GM23248 (cell line): ENCODE data around the gene LAMP1. TPM values are rescaled to one million over a fixed set of nuclear protein-coding genes. Genes with fewer than 3 reads are reported as not detected.

ENCODE experiments used
- DNase-seq: peaks from one replicate; pipeline ENCODE4 v3.0.0-alpha.2; 2015
- H2AFZ ChIP-seq: fragments of 200-600 bp; sonication (generic); 2 replicates; pipeline ENCODE4 v1.6.1; 2016; ENCODE audit warnings: antibody characterized with exemption
- H3F3A ChIP-seq: fragments of 200-600 bp; sonication (generic); 2 replicates; pipeline ENCODE4 v1.6.1; 2016; ENCODE audit warnings: mild to moderate bottlenecking, antibody characterized with exemption, mixed run types; ENCODE audit not compliant: insufficient read depth
- H3K27ac ChIP-seq: fragments of 200-600 bp; sonication (generic); 2 replicates; pipeline ENCODE4 v1.5.1; 2016; ENCODE audit warnings: mild to moderate bottlenecking
- H3K27me3 ChIP-seq: fragments of 200-600 bp; sonication (generic); replicated peaks from 2 replicates; pipeline ENCODE4 v1.6.1; 2016; ENCODE audit warnings: mild to moderate bottlenecking; ENCODE audit not compliant: insufficient read depth
- H3K36me3 ChIP-seq: fragments of 200-600 bp; sonication (generic); 2 replicates; pipeline ENCODE4 v1.6.1; 2016; ENCODE audit warnings: low read depth, mild to moderate bottlenecking
- H3K4me1 ChIP-seq: fragments of 200-600 bp; sonication (generic); 2 replicates; pipeline ENCODE4 v1.6.1; 2016; ENCODE audit warnings: mild to moderate bottlenecking; ENCODE audit not compliant: insufficient read depth
- H3K4me2 ChIP-seq: fragments of 200-600 bp; sonication (generic); one replicate; pipeline ENCODE4 v1.6.1; 2016; ENCODE audit warnings: mild to moderate bottlenecking; ENCODE audit not compliant: unreplicated experiment
- H3K4me3 ChIP-seq: fragments of 200-600 bp; sonication (generic); 2 replicates; pipeline ENCODE4 v1.5.1; 2016; ENCODE audit warnings: mild to moderate bottlenecking
- H3K79me2 ChIP-seq: fragments of 200-600 bp; sonication (generic); 2 replicates; pipeline ENCODE4 v1.6.1; 2016; ENCODE audit warnings: mild to moderate bottlenecking; ENCODE audit not compliant: insufficient read depth
- H3K9ac ChIP-seq: fragments of 200-600 bp; sonication (generic); 2 replicates; pipeline ENCODE4 v1.6.1; 2016; ENCODE audit warnings: mild to moderate bottlenecking
- H3K9me2 ChIP-seq: fragments of 200-600 bp; sonication (generic); 2 replicates; pipeline ENCODE4 v1.6.1; 2016; ENCODE audit warnings: mixed run types, mild to moderate bottlenecking, moderate library complexity; ENCODE audit not compliant: insufficient read depth
- H3K9me3 ChIP-seq: fragments of 200-600 bp; sonication (generic); one replicate; pipeline ENCODE4 v1.6.1; 2017; ENCODE audit warnings: low read depth
- H4K20me1 ChIP-seq: fragments of 200-600 bp; sonication (generic); 2 replicates; pipeline ENCODE4 v1.6.0; 2016; ENCODE audit not compliant: insufficient read depth
- EZH2 ChIP-seq: fragments of 200-600 bp; sonication (generic); IDR thresholded peaks from 2 replicates; pipeline ENCODE4 v1.6.1; 2018; ENCODE audit warnings: antibody characterized with exemption, mild to moderate bottlenecking; ENCODE audit not compliant: insufficient read depth, poor library complexity, severe bottlenecking
- EZH2phosphoT487 ChIP-seq: fragments of 200-600 bp; sonication (generic); IDR thresholded peaks from 2 replicates; pipeline ENCODE4 v1.6.1; 2018; ENCODE audit warnings: antibody characterized with exemption, moderate library complexity, mild to moderate bottlenecking, low read depth; ENCODE audit not compliant: insufficient read depth
- WGBS, 2 experiments: methylation state at CpG; one replicate each; pipeline ENCODE4 v1.1.6; 2015 to 2017; ENCODE audit warnings: low lambda C conversion rate in 2 of 2, low coverage in 1 of 2; ENCODE audit errors: missing lambda C conversion rate in 2 of 2; 5-methylcytosine and 5-hydroxymethylcytosine counted together
- in situ Hi-C: fragments of 300-500 bp; cut with MboI; formaldehyde crosslinking; loops from 2 replicates; pipeline ENCODE4 v1.15.0; 2020
- polyA plus RNA-seq: library from polyadenylated mRNA; unstranded; fragments of >200 nt; fragmentation: Nextera tagmentation; extraction: Ambion mirVana; gene quantifications from 2 replicates; pipeline ENCODE4 v1.2.1, GENCODE V29; 2016
- total RNA-seq: library from RNA; depleted of rRNA; stranded (reverse); fragments of >200 nt; shearing (Covaris generic); gene quantifications from 2 replicates; pipeline ENCODE4 v1.2.3, GENCODE V29; 2014

Gene LAMP1
- total and polyA plus RNA-seq, 2 experiments from 2014 or later: 111 to 305 TPM

DNA sequence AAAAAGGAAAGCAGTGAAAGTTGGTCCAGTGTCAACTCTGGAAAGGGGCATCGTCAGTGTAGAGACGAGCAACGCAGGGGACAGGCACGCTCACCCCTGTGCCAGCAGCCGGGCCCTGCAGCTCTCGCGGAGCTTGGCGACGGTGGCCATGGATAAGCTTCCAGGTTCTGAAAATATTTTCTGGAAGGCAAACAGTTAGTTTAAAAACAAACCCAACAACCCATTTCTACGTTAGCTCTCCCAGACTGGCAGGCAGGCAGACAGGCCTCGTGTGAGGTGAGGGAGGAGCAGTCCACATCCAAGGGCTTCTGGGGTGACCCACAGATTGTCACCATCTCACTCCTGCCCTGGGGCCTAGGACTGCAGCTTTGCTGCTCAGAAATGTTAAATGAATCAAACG, 27.4 kb downstream of the LAMP1 start:
- H3K4me3 ChIP-seq: no peak overlapping the region
- H2AFZ ChIP-seq: no peak overlapping the region
- WGBS, 2 experiments: 77 to 78% methylated on average over 12 of the region's 12 CpGs
- no peak for TF ChIP-seq EZH2phosphoT487
- no peak for TF ChIP-seq EZH2
- H3K4me1 ChIP-seq: no peaks in the 10 kb centered on the region
- H3K9ac ChIP-seq: no peak overlapping the region
- no peak for DNase-seq
- H3K27ac ChIP-seq: no peak overlapping the region
- H3K9me2 ChIP-seq: no peaks in the 10 kb centered on the region
- H3K79me2 ChIP-seq: no peaks in the 10 kb centered on the region
- no peaks in the 10 kb centered on the region for H3K27me3 ChIP-seq
- H3K4me2 ChIP-seq: no peak overlapping the region
- no peaks in the 10 kb centered on the region for H3K9me3 ChIP-seq
- H3F3A ChIP-seq: no peaks in the 10 kb centered on the region
- H3K36me3 ChIP-seq: peaks cover 20% of the 10 kb centered on the region
- in situ Hi-C loops: no loop called here
- no peaks in the 10 kb centered on the region for H4K20me1 ChIP-seq

DNA sequence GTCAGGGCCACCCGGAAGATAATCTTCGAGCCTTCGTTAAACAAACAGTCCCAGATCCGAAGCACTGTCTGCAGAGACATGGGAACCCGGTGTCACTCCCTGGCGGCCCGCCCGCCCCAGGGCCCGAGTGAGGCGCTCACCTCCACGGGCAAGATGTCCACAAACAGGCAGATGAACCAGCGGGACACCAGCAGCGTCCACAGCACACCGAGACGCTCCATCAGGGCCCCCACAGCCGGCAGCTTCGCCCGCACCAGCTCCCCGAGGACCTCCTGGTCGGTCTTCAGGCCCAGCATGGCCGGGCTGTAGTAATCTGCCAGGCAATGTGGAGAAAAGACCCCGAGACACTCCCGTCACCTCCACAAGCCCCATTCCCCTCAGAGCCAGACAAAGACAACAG, 28.7 kb downstream of the LAMP1 start:
- Histone ChIP-seq H3K27me3 (no peaks in the 10 kb centered on the region), H3K4me2 (no peak overlapping the region), H3K27ac (no peak overlapping the region), H3K9me3 (no peaks in the 10 kb centered on the region), H3K9ac (no peak overlapping the region), H3K4me3 (no peak overlapping the region), H3F3A (no peaks in the 10 kb centered on the region), H4K20me1 (no peaks in the 10 kb centered on the region), H3K79me2 (no peaks in the 10 kb centered on the region), H3K9me2 (no peaks in the 10 kb centered on the region), H3K36me3 (peaks cover 20% of the 10 kb centered on the region), H3K4me1 (no peaks in the 10 kb centered on the region), H2AFZ (no peak overlapping the region)
- DNase-seq: no peak
- in situ Hi-C loops: no loop called here
- no peak for TF ChIP-seq EZH2
- no peak for TF ChIP-seq EZH2phosphoT487
- 83 to 87% methylated on average over 20 to 23 of the region's 23 CpGs for WGBS, 2 experiments

DNA sequence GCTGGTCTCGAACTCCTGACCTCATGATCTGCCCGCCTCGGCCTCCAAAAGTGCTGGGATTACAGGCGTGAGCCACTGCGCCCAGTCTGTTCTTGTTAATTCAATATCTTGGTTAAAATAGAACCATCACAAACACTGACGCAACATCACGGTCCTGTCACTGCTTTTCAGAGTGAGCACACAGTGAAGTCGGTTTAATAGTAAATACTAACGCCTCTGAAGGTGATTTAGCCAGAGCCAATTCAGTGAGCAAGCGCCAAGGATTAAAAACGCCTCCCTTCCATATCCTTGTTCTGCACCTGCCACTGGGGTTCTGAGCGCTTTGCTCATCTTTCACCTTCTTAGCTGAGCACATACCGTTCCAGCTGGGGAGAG, 30.3 kb downstream of the LAMP1 start:
- H3K4me2 ChIP-seq: no peak overlapping the region
- in situ Hi-C loops: no loop called here
- H3K4me1 ChIP-seq: no peaks in the 10 kb centered on the region
- WGBS, 2 experiments: 63% methylated on average over 13 of the region's 13 CpGs
- no peaks in the 10 kb centered on the region for H3F3A ChIP-seq
- no peak for TF ChIP-seq EZH2
- TF ChIP-seq EZH2phosphoT487: no peak
- H3K27ac ChIP-seq: no peak overlapping the region
- no peaks in the 10 kb centered on the region for H3K79me2 ChIP-seq
- no peaks in the 10 kb centered on the region for H4K20me1 ChIP-seq
- no peak for DNase-seq
- no peak overlapping the region for H3K9ac ChIP-seq
- no peaks in the 10 kb centered on the region for H3K9me2 ChIP-seq
- H3K4me3 ChIP-seq: no peak overlapping the region
- H3K9me3 ChIP-seq: no peaks in the 10 kb centered on the region
- peaks cover 14% of the 10 kb centered on the region for H3K36me3 ChIP-seq
- no peak overlapping the region for H2AFZ ChIP-seq
- no peaks in the 10 kb centered on the region for H3K27me3 ChIP-seq

DNA sequence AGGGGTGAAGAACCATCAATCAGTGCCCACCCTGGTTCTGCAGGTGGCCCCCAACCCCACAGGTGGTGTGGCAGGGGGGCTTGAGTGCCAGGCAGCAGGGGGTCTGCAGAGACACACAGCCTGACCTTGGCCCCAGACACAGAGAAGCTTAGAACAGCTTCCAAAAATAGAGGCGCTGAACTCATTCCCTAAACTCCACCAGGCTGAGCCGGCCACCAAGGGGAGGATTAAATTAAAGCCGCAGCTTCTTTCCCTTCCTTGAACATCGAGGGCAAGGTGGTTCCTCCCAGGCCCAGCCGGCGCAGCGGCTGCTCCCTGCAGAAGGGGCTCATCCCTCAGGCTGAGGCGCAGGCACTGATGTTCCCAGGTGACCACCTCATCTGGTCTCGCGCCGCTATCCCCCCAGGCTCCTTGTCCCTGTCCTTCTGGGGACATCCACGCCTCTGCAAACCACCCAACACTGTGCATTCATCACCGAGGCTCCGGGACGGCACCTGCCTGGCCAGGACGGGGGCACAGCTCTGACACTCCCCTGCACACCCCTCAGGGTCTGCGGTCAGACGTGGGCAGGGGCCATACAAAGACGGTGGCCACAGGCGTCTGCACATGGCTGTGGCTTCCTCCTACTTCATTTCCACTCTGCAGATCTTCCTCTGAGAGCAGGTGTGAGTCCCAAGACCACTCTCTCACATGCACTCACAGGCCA, 30.9 kb downstream of the LAMP1 start:
- H3K79me2 ChIP-seq: no peaks in the 10 kb centered on the region
- no peaks in the 10 kb centered on the region for H3K9me3 ChIP-seq
- DNase-seq: no peak
- no peaks in the 10 kb centered on the region for H4K20me1 ChIP-seq
- WGBS, 2 experiments: 76% methylated on average over 18 to 20 of the region's 20 CpGs
- H3K4me1 ChIP-seq: no peaks in the 10 kb centered on the region
- no peaks in the 10 kb centered on the region for H3K9me2 ChIP-seq
- peaks cover 14% of the 10 kb centered on the region for H3K36me3 ChIP-seq
- H2AFZ ChIP-seq: no peak overlapping the region
- TF ChIP-seq EZH2phosphoT487: no peak
- no peak for TF ChIP-seq EZH2
- no peaks in the 10 kb centered on the region for H3K27me3 ChIP-seq
- in situ Hi-C loops: no loop called here
- H3K4me3 ChIP-seq: no peak overlapping the region
- H3K27ac ChIP-seq: no peak overlapping the region
- H3K4me2 ChIP-seq: no peak overlapping the region
- H3F3A ChIP-seq: no peaks in the 10 kb centered on the region
- no peak overlapping the region for H3K9ac ChIP-seq

DNA sequence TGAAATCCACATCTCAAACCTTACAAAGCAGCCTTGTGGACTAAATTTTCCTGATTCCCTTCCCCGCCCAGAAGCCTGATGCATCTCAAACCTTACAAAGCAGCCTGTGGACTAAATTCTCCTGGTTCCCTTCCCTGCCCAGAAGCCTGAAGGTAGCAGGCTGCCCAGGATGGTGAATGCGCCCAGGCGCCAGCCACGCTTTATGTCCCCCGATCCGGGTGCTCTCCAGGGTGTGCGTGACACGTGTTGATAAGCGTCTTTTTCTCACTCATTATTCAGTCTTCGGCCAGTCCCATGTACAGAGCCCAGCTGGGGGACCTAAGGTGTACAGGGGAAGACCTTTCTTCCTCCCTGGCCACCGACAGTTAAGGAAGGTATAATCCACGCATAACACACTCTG, 31.8 kb downstream of the LAMP1 start:
- peaks cover 4% of the 10 kb centered on the region for H3K36me3 ChIP-seq
- TF ChIP-seq EZH2: no peak
- TF ChIP-seq EZH2phosphoT487: no peak
- H3K9me3 ChIP-seq: no peaks in the 10 kb centered on the region
- H4K20me1 ChIP-seq: no peaks in the 10 kb centered on the region
- WGBS, 2 experiments: 80 to 85% methylated on average over 12 of the region's 12 CpGs
- H3K4me2 ChIP-seq: no peak overlapping the region
- H3K9ac ChIP-seq: no peak overlapping the region
- H3K27ac ChIP-seq: no peak overlapping the region
- H2AFZ ChIP-seq: no peak overlapping the region
- no peaks in the 10 kb centered on the region for H3K4me1 ChIP-seq
- DNase-seq: no peak
- H3K79me2 ChIP-seq: no peaks in the 10 kb centered on the region
- no peaks in the 10 kb centered on the region for H3K9me2 ChIP-seq
- H3K27me3 ChIP-seq: no peaks in the 10 kb centered on the region
- no peaks in the 10 kb centered on the region for H3F3A ChIP-seq
- no peak overlapping the region for H3K4me3 ChIP-seq
- in situ Hi-C loops: no loop called here
